ENCODE measurements around the gene CTNNA1.
"Not testable (repeated sequence)": the region's sequence is repeated elsewhere in the genome, so short reads cannot be mapped to it uniquely, and the experiment has no call there.

GRCh38 chr5:138761670-138762069 lies 8.4 kb downstream of the CTNNA1 start:
- not testable (repeated sequence) for TF ChIP-seq CTCF (IDR thresholded peaks at IDR 0.05); IRF3 (IDR thresholded peaks at IDR 0.05; ENCODE audit: low read depth, low read length); YY1 (IDR thresholded peaks at IDR 0.05; ENCODE audit: low read depth); USF2 (IDR thresholded peaks at IDR 0.05; ENCODE audit: borderline replicate concordance, low read depth, low read length); CHD2 (IDR thresholded peaks at IDR 0.05; ENCODE audit: low read length, partially characterized antibody); RFX5 (IDR thresholded peaks at IDR 0.05; ENCODE audit: low read length); MAX (IDR thresholded peaks at IDR 0.05; ENCODE audit: low read depth); JUND (IDR thresholded peaks at IDR 0.05); TAF1 (IDR thresholded peaks at IDR 0.05; ENCODE audit: borderline replicate concordance, low read depth, low read length); RAD21 (IDR thresholded peaks at IDR 0.05; ENCODE audit: low read length); TEAD4 (IDR thresholded peaks at IDR 0.05; ENCODE audit: borderline replicate concordance, insufficient read depth); EZH2phosphoT487 (IDR thresholded peaks at IDR 0.05; ENCODE audit: borderline replicate concordance, low read depth)

All from SK-N-SH (cell line).